GM12878 (cell line): ENCODE results near the gene XPNPEP3. TPM values are rescaled to one million over a fixed set of nuclear protein-coding genes. Genes with fewer than 3 reads are reported as not detected.
A peak's percentile ranks its signal among the peaks of the same experiment; 100 is the strongest.

Experiments
- ATF2 ChIP-seq: IDR thresholded peaks from 2 replicates; pipeline ENCODE4 v1.6.1; 2012; ENCODE audit warnings: low read length, inconsistent platforms
- BRCA1 ChIP-seq: IDR thresholded peaks from 2 replicates; pipeline ENCODE4 v1.6.1; 2011; ENCODE audit warnings: low read depth, low read length, improper control_type of control experiment
- CEBPZ ChIP-seq: fragments of 150-350 bp; IDR thresholded peaks from 2 replicates; pipeline ENCODE4 v1.6.1; 2016; ENCODE audit warnings: low read depth, low read length
- CREM ChIP-seq: IDR thresholded peaks from 2 replicates; pipeline ENCODE4 v1.6.1; 2014; ENCODE audit warnings: antibody characterized with exemption, low read depth
- MYB ChIP-seq: fragments of 150-350 bp; IDR thresholded peaks from 2 replicates; pipeline ENCODE4 v1.6.1; 2014; ENCODE audit warnings: mild to moderate bottlenecking, low read depth, low read length, borderline replicate concordance
- NR2C1 ChIP-seq: fragments of 450-650 bp; IDR thresholded peaks from 2 replicates; pipeline ENCODE4 v1.6.1; 2017; ENCODE audit warnings: antibody characterized with exemption, mild to moderate bottlenecking, moderate library complexity
- PAX5 ChIP-seq: IDR thresholded peaks from 2 replicates; pipeline ENCODE4 v1.6.1; 2011; ENCODE audit warnings: low read depth, low read length, borderline replicate concordance
- PBX3 ChIP-seq: IDR thresholded peaks from 2 replicates; pipeline ENCODE4 v1.6.1; 2011; ENCODE audit warnings: mild to moderate bottlenecking, low read depth, low read length, moderate library complexity; ENCODE audit not compliant: insufficient replicate concordance
- RELA ChIP-seq: fragments of 450-650 bp; IDR thresholded peaks from 2 replicates; pipeline ENCODE4 v1.8.0; 2014; ENCODE audit warnings: borderline replicate concordance; ENCODE audit not compliant: partially characterized antibody
- SIN3A ChIP-seq: IDR thresholded peaks from 2 replicates; pipeline ENCODE4 v1.6.1; 2012; ENCODE audit warnings: low read depth, low read length, improper control_type of control experiment
- SKIL ChIP-seq: fragments of 450-650 bp; IDR thresholded peaks from 2 replicates; pipeline ENCODE4 v1.6.1; 2017; ENCODE audit warnings: mild to moderate bottlenecking, low read depth, inconsistent platforms; ENCODE audit not compliant: poor library complexity, severe bottlenecking
- SMAD5 ChIP-seq: IDR thresholded peaks from 2 replicates; pipeline ENCODE4 v1.6.1; 2016; ENCODE audit warnings: antibody characterized with exemption, low read depth
- SMARCA5 ChIP-seq: fragments of 450-650 bp; IDR thresholded peaks from 2 replicates; pipeline ENCODE4 v1.6.1; 2017; ENCODE audit warnings: mild to moderate bottlenecking
- TCF3 ChIP-seq: IDR thresholded peaks from 2 replicates; pipeline ENCODE4 v1.6.1; 2012; ENCODE audit warnings: low read depth, mild to moderate bottlenecking, low read length, borderline replicate concordance; ENCODE audit not compliant: insufficient read depth
- USF1 ChIP-seq: IDR thresholded peaks from 2 replicates; pipeline ENCODE4 v1.6.1; 2011; ENCODE audit warnings: borderline replicate concordance, low read depth, mild to moderate bottlenecking, moderate library complexity, mixed read lengths, low read length; ENCODE audit not compliant: insufficient read depth; ENCODE audit errors: extremely low read length
- polyA plus RNA-seq, 11 experiments: library from polyadenylated mRNA; depleted of rRNA in 4 of 11; unstranded in 6 of 11; stranded (reverse) in 5 of 11; fragments of >200 nt; fragmentation: Nextera tagmentation in 4 of 11; fragmentation: Illumina TruSeq in 1 of 11; extraction: Ambion mirVana in 4 of 11; extraction: Trizol in 1 of 11; gene quantifications; 1 replicate in 1 of 11; 2 replicates in 10 of 11; pipeline versions ENCODE4 v1.2.1 to v1.2.3, GENCODE V29; 2011 to 2016; ENCODE audit warnings: inconsistent platforms in 2 of 11, missing spikeins in 2 of 11, low read depth in 1 of 11
- total RNA-seq, 4 experiments: library from RNA; depleted of rRNA in 3 of 4; stranded (reverse); fragments of >200 nt in 3 of 4; fragmentation: Illumina TruSeq in 1 of 4; extraction: Trizol in 1 of 4; gene quantifications; 2 replicates each; pipeline versions ENCODE4 v1.2.1 to v1.2.3, GENCODE V29; 2013 to 2021
- TF ChIP-seq, protein P1 (sequence below): fragments of 450-650 bp; formaldehyde crosslinking; IDR thresholded peaks from 2 replicates; pipeline ENCODE4 v1.4.0; 2022; ENCODE audit warnings: mild to moderate bottlenecking, moderate library complexity

The XPNPEP3 gene
- total and polyA plus RNA-seq, 10 of the 15 experiments (the other 5 are each of a cell fraction or from before 2014, with no cell fraction given), result 6.7 to 19.9 (median 11.7) TPM

GRCh38 chr22:40818747-40819598, 38.0 kb upstream of the XPNPEP3 start, which contains the start of gene SLC25A17 (continued):
- TF ChIP-seq TCF3 (no peak), ATF2 (no peak), PAX5 (no peak), SMARCA5 (0 out of 2 replicates have a peak, but pooled peaks have one; percentile 9), SMAD5 (no peak; the same call in 1 of the 2 replicates), MYB (no peak), SKIL (no peak), NR2C1 (peak; percentile 94), BRCA1 (no peak), SIN3A (peak; percentile 85), USF1 (peak; percentile 48), CREM (no peak), RELA (no peak), PBX3 (no peak), CEBPZ (no peak)
- TF ChIP-seq, protein P1, sequence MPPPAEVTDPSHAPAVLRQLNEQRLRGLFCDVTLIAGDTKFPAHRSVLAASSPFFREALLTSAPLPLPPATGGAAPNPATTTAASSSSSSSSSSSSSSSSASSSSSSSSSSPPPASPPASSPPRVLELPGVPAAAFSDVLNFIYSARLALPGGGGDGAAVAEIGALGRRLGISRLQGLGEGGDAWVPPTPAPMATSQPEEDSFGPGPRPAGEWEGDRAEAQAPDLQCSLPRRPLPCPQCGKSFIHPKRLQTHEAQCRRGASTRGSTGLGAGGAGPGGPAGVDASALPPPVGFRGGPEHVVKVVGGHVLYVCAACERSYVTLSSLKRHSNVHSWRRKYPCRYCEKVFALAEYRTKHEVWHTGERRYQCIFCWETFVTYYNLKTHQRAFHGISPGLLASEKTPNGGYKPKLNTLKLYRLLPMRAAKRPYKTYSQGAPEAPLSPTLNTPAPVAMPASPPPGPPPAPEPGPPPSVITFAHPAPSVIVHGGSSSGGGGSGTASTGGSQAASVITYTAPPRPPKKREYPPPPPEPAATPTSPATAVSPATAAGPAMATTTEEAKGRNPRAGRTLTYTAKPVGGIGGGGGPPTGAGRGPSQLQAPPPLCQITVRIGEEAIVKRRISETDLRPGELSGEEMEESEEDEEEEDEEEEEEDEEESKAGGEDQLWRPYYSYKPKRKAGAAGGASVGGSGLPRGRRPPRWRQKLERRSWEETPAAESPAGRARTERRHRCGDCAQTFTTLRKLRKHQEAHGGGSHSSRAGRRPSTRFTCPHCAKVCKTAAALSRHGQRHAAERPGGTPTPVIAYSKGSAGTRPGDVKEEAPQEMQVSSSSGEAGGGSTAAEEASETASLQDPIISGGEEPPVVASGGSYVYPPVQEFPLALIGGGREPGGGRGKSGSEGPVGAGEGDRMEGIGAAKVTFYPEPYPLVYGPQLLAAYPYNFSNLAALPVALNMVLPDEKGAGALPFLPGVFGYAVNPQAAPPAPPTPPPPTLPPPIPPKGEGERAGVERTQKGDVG (CRISPR knock-in tag), result no peak
